ENCODE measurements around the gene C3orf52.

DNA sequence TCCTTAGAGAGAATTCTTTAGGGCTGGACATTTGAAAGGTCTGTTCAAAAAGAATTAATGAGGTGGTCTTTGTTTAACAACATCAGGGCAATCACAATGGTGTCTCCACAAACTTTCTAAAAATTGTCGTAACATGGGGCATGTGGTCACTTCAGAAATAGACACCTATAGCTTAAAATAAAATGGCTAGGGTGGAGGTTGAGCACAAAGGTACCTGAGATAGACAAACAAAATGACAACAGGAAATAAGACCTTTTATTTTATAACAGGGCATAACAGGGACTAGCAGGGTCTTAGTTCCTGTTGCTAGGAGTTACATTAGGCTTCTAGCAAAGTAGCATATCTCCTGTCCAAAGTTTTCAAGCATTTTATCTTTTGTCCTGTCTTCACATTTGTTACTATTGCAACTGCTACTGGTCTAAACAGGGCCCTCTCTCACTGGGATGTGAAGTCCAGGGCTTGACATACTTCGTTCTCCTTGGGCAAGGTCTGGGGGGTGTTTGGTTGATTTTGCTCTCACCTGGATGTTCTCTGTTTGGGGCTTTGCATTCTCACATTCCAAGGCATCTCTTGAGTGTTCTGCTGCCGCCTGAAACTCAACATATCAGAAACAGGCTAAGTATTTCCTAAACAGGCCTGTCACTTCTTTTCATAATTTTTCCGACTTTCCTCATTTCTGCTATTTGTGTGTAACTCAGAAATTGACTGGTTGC lies 43.9 kb downstream of the C3orf52 start:
- TF ChIP-seq, protein P1, sequence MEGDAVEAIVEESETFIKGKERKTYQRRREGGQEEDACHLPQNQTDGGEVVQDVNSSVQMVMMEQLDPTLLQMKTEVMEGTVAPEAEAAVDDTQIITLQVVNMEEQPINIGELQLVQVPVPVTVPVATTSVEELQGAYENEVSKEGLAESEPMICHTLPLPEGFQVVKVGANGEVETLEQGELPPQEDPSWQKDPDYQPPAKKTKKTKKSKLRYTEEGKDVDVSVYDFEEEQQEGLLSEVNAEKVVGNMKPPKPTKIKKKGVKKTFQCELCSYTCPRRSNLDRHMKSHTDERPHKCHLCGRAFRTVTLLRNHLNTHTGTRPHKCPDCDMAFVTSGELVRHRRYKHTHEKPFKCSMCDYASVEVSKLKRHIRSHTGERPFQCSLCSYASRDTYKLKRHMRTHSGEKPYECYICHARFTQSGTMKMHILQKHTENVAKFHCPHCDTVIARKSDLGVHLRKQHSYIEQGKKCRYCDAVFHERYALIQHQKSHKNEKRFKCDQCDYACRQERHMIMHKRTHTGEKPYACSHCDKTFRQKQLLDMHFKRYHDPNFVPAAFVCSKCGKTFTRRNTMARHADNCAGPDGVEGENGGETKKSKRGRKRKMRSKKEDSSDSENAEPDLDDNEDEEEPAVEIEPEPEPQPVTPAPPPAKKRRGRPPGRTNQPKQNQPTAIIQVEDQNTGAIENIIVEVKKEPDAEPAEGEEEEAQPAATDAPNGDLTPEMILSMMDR (IDR thresholded peaks at IDR 0.05): no peak
- TF ChIP-seq POLR2A (IDR thresholded peaks at IDR 0.05): no peak
